GM18907 (cell line): Measurements from ENCODE around the gene HBS1L.
A peak's percentile ranks its signal among the peaks of the same experiment; 100 is the strongest.

Experiments used
- ATAC-seq: cut with Tn5 transposase; IDR thresholded peaks from one replicate; pipeline ENCODE4 v1.9.1; 2021; ENCODE audit warnings: mild to moderate bottlenecking, moderate library complexity; ENCODE audit not compliant: unreplicated experiment

Gene HBS1L

GRCh38 chr6:135002974-135003703 lies 51.5 kb downstream of the HBS1L start:
- peak; percentile 98 for ATAC-seq

- no peak for ATAC-seq
Observed at GRCh38 chr6:135002229-135002844, 52.3 kb downstream of the HBS1L start.

DNA sequence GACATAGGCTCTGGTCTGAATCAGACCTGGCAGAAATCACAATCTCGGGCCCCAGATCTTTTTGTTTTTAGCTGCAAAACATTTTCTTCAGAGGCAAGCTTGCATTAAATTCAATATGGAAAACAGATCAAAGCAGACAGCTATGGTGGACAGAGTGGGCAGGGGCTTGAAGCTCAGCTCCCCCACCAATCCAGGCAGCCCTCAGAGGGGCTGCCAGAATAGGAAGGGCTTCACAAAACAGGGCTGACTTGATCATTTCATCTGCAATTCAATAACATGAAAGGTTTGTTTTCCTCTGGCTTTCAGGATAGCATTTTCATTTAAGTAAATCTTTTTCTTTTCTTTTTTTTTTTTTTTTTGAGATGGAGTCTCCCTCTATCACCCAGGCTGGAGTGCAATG lies 55.5 kb downstream of the HBS1L start:
- no peak for ATAC-seq

DNA sequence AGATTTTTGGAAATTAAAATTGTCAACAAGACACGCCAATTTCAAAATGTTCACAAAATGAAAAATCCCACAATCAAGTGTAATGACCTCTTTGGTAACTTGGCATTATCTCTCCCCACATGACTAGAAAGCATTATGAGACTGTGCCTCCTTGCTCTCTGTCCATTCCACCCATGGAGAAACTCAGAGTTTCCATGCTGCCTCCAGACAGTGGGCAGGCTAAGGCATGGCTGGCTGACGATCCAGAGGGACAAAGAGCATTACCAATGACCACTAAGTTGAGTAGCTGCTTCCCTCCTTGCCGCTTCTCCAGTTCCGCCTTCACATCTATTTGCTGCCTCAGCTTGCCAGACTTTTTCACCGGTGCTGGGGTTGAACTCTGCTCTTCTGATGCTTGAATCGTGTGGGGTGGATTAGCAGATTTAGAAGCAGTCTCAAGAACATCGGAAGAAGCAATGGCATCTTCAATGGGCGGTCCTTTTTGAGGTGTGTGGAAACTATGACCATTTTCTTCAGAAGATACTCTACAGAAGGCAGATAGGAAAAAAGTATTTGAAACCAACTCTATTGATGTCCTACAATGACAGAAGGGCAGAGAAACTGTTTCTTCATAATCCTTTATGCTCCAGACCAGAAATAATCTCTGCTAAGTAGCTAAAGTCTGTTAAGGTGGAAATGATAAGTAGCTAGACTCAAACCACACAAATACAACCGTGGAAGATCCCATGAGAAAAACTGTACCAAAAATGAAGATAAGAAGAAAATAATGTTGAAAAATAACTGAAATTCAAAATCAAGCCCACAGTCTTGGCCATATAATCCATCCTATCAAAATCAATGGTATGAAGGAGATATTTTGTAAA lies 57.3 kb downstream of the HBS1L start:
- ATAC-seq, result no peak

- ATAC-seq, result no peak
Observed at GRCh38 chr6:134995536-134995935, 59.1 kb downstream of the HBS1L start.

DNA sequence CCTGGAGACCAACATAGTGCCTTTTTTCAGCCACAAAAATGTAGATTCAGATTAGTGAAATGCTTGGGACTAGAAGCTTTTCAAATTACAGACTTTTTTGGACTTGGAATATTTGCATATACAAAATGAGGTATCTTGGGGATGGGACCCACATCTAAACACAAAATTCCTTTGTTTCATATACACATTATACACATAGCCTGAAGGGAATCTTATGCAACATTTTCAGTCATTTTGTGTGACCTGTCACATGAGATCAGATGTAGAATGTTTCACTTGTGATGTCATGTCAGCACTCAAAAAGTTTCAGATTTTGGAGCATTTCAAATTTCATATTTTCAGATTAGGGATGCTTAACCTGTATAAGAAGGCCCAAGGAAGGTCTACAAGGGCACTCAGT lies 60.2 kb downstream of the HBS1L start:
- ATAC-seq, result no peak

DNA sequence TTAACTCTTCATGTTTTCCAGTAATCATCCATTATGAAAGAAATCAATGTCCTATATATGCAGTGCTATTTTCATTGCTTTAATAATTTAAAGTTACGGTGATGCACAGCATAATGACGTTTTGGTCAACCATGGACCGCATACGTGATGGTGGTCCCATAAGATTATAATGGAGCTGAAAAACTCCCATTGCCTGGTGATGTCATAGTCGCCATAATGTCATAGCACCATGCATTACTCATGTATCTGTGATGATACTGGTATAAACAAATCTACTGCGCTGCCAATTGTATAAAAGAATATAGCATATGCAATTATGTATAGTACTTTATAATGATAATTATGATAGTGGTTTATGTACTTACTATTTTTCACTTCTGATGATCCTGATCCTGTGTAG lies 62.5 kb downstream of the HBS1L start:
- no peak for ATAC-seq

GRCh38 chr6:134990262-134990661 lies 64.4 kb downstream of the HBS1L start:
- ATAC-seq, result no peak

DNA sequence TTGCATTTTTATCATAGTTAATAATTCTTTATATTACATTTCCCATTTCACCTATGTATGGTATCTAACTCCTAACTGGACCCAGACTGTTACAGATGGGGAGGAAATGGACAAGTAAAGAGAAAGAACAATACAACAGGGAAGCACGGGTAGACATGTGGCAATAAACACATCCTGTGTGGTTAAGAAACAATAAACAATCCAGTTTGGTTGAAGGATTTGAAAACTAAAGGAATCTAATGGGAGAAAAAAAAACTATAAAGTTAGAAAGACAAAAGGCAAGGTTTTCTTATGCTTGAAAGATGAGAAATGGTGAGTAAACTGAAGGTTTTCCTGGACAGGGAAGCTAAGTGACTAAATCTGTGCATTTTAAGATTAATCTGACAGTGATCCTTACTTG lies 69.8 kb downstream of the HBS1L start:
- no peak for ATAC-seq

DNA sequence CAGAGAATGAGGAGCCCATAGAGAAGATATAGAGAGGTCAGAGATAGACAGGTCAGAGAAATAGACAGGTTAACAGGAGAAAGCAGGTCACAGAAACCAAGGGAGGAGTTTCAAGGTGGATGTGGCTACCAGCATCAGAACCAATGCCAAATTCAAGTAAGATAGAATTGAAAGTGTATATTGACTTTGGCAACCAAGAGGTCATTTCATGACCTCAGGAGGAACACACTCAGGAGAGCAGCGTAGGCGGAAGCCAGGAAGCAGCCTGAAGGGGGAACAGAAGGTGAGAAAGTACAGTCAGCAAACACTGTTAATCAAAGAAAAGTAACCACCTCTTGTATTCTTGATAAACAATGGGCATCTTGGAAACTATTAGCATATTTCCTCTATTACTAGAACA lies 70.8 kb downstream of the HBS1L start:
- no peak for ATAC-seq

GRCh38 chr6:134982161-134982560 lies 72.5 kb downstream of the HBS1L start:
- ATAC-seq, result no peak

DNA sequence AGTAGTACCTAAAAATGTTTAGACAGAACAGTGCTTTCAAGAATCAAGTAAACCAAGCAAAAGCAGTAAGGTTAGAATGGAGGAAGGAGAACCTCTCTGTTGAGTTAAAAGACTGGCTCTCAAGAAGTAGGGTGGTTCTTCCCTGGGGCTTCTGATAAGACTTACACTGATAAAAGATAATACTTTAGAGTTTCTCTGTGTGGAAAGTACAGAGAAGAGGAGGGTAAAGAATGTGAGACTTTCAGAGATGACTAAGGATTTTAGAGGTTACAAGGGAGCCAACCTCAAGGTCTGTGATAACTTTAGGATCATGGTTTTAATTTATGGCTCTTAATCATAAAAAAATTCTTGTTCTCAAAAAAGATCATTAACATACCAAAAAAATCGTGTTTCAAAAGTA lies 73.8 kb downstream of the HBS1L start:
- ATAC-seq, result no peak

DNA sequence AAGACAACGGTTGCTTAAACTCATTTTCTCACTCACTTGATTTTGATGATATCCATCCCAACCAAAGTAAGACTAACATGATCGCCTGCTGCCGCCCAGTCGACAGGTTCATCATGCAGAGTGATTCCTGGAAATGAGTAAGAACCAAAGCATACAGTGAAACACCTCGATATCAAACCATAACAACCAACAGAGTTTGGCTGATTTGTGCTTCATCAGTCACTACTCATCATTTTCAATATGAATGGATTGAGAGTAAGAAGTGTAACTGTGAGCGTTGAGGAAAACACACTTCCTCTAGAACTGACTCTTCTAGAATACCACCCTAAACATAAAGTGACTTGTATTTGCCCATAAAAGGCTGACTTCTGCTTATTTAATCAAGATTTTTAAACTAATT lies 75.5 kb downstream of the HBS1L start:
- ATAC-seq, result peak; percentile 88

- no peak for ATAC-seq
Observed at GRCh38 chr6:134974370-134974769, 80.3 kb downstream of the HBS1L start.

- no peak for ATAC-seq
Observed at GRCh38 chr6:134967711-134968110, 86.9 kb downstream of the HBS1L start.

- no peak for ATAC-seq
Observed at GRCh38 chr6:134964451-134965203, 90.0 kb downstream of the HBS1L start.

GRCh38 chr6:134962421-134962820 lies 92.2 kb downstream of the HBS1L start:
- no peak for ATAC-seq

DNA sequence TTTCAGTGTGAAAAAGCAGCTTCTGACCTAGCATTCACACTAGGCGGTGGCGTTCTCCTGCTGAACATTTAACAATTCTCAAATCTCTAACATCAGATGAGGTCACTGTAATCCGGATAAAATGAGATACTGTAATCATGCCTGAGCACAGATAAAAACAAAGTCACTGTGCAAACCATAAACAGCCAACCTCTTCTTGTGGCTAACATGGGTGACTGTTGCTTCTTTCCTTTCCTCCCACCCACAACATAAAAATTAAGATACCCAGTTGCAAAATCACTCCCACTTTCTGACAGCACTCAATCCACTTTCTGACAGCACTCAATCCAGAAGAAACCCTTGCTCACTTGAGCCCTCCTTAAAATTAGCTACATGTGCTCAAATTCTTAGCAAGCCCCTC lies 93.3 kb downstream of the HBS1L start:
- no peak for ATAC-seq

- no peak for ATAC-seq
Observed at GRCh38 chr6:134959603-134960002, 95.0 kb downstream of the HBS1L start.

GRCh38 chr6:134956676-134957075 lies 97.9 kb downstream of the HBS1L start:
- no peak for ATAC-seq

GRCh38 chr6:134956032-134956431 lies 98.6 kb downstream of the HBS1L start:
- ATAC-seq, result no peak
